HG02763 (cell line): ENCODE data around the gene OR2AJ1.
A peak's percentile ranks its signal among the peaks of the same experiment; 100 is the strongest.

Experiments used
- ATAC-seq: cut with Tn5 transposase; IDR thresholded peaks from one replicate; pipeline ENCODE4 v1.9.1; 2021; ENCODE audit warnings: mild to moderate bottlenecking, moderate library complexity; ENCODE audit not compliant: unreplicated experiment

Gene OR2AJ1

DNA sequence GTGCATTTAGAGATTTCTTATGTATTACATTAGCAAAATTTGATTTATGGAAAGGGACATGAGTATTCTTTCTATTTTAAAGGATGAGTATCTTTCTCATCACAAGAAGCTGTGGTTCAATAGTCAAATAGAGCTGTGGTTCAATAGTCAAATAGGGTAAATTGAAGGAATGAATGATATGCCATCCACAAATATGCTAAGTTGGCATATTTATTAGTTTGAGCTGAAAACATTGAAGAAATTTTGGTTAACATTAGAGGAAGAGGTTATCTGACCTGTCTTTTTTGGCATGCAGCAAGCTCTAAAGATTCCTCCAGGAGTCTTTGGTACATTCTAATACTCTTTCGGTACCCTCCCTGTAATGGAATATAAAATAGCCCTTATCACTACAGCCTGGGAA, 28.7 kb downstream of the OR2AJ1 start:
- no peak for ATAC-seq

DNA sequence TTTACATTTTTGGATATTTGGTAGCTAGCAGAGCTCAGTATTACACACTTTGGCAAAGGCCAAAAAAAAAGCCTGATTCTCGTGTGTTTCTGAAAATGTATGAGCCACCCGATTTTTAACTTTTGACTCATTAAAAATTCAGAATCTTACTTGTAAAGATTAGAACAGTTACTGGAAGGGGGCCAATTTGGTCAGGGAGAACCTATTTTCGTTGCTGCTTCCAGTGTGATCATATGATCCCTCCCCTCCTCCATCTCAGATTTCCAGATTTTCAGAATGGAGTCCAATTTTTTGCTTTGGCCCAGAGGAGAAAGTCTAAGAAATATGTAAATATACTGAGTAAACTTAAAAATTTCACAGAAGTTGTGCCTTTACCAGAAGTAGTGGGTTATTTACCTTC, 37.1 kb downstream of the OR2AJ1 start:
- ATAC-seq, result no peak

DNA sequence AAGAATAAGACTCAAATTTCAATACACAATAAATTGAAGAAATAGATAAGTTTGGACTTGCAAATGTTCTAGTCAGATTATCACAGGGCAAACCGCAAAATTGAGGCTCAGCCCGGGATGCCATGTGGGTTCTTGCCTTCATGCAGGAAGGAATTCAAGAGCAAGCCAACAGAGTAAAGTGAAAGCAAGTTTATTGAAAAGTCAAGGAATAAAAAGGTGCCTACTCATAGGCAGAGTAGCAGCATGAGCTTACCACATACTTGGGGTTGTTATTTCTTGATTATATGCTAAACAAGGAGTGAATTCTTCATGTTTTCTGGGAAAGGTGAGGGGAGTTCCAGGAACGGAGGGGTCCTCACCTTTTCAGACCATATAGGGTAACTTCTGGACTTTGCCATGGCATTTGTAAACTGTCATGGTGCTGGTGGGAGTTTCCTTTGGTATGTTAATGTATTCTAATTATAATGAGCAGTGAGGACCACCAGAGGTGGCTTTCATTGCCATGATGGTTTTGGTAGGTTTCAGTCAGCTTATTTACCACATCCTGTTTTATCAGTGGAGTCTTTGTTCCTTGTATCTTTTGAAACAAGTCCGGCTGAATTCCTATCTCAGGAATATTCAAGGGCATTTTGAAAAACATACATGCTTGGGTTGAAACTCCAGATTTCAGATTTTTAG, 38.4 kb downstream of the OR2AJ1 start:
- no peak for ATAC-seq

DNA sequence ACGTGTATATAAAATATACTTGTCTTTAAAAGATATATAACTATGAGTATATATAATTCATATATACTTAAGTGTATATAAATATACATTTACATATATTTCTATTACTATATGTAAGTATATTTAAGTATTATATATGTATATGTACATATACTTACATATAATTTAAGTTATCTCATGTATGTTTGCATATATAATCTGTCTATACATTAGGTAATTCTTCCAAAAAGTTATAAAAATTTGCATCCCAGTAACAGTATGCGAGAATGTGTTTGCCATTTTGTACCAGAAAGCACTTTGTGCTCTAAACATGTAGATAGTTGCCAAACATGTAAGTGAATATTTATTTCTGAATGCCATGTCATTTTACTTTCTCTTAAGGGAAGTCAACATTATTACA, 40.2 kb downstream of the OR2AJ1 start, which contains the start of gene OR2AK2:
Gene OR2AK2 (plus strand): TSS at position 301 of the 400 bp plus-strand sequence. CDS start 144 bp downstream, outside the sequence.
- no peak for ATAC-seq

DNA sequence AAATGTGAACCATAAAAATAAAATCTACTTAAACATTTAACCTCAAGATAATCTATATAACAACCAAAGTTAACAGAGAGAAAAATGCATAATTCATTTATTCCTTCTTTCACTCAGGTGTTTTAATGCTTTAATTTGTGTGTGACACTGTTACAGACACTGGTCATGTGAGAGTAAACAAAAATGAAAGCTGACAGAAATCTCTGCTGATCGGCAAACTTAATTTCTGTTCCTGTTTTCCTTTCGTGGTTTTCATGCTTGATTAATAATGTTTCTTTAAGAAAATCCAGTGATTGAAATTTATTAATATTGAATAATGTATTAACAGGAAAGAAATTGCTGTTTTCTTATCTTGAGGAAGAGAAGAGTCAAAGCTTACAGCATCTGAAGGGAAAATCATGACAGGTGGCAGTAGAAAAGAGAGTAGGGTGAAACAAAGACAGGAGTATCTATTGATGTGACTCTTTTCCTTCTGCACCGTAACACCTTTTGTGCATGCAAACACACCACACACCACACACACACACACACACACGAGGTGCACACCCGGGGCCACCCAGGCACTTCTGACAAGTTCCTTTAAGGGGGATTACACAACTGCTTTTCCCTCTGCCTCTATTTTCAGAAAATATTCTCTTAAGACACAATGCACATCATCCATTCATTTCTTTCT, 42.0 kb downstream of the OR2AJ1 start:
- ATAC-seq, result peak; percentile 73
